CD4-positive, alpha-beta T cell treated with Interleukin-21 for 1 hour (primary cell): Measurements from ENCODE around the gene ACKR4.

ENCODE experiments used
- DNase-seq: peaks from one replicate; pipeline ENCODE4 v3.0.0-alpha.2; 2020

Gene ACKR4

DNA sequence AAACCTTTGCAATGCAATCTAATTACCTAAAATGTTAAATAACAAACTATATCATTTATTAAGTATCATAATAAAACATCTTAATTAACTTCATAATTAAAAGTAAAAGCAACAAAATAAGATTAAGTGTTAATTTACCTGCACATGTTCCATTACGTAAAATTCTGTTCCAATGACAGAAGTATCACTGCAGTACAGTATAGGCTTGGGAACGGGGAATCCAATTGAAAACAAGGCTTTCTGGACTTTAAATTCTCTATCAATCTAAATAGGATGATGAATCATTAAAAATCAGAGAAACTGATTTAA, 45.4 kb downstream of the ACKR4 start:
- no peak for DNase-seq

GRCh38 chr3:132643366-132643765, 46.3 kb downstream of the ACKR4 start:
- DNase-seq: no peak

DNA sequence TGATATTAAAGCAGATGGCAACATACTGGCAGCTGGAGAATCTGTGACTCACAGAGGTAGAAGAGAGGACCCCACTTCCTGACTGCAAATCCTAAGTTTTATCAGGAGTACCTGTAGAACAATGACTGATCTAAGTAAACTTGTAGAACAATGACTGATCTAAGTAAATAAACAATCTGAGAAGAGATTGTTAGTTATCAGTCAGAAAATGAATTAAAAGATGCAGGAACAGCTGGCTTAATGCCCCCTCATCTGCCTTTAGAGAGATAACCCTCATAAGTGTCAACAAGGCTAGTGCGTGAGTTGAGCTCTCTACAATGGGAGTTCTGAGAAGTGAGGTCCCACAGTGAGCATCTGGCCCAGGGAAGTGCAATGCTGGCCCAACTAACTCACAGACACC, 48.0 kb downstream of the ACKR4 start:
- no peak for DNase-seq

GRCh38 chr3:132650153-132650552, 53.1 kb downstream of the ACKR4 start:
- no peak for DNase-seq
